H1 (cell line): ENCODE data around the gene TYK2. TPM values are rescaled to one million over a fixed set of nuclear protein-coding genes. Genes with fewer than 3 reads are reported as not detected.

Experiments
- KDM1A ChIP-seq: fragments of 200-600, 300-600 bp; sonication (generic); IDR thresholded peaks from 2 replicates; pipeline ENCODE4 v1.7.1; 2016; ENCODE audit warnings: mild to moderate bottlenecking, low read length, borderline replicate concordance
- polyA plus RNA-seq, 7 experiments: library from polyadenylated mRNA; depleted of rRNA in 3 of 7; stranded (reverse) in 5 of 7; unstranded in 2 of 7; fragments of >200 nt in 5 of 7; fragments of 200-250 nt in 2 of 7; gene quantifications; 1 replicate in 5 of 7; 2 replicates in 1 of 7; 4 replicates in 1 of 7; pipeline versions ENCODE4 v1.2.1 to v1.2.3, GENCODE V29; 2011 to 2013; ENCODE audit warnings: missing spikeins in 2 of 7, mixed read lengths in 2 of 7
- total RNA-seq: library from RNA; stranded (reverse); fragmentation: NEBNext Ultra II Directional; extraction: Animal tissue kit (Norgen Biotek cat#: 25700); gene quantifications from 2 replicates; pipeline ENCODE4 v1.2.1, GENCODE V29; 2021

The TYK2 gene
- total and polyA plus RNA-seq, 2 of the 8 experiments (the other 6 are each of a cell fraction or from before 2014, with no cell fraction given) = 32.1 to 40.8 TPM

GRCh38 chr19:10327793-10328192 is 52.6 kb downstream of the TYK2 start (continued):
- no peak for TF ChIP-seq KDM1A
- TF ChIP-seq, all 59 proteins: peak for 0
